Measurements from ENCODE around the gene ALG14.
"Not testable (repeated sequence)": the region's sequence is repeated elsewhere in the genome, so short reads cannot be mapped to it uniquely, and the experiment has no call there.

ALG14 gene

DNA sequence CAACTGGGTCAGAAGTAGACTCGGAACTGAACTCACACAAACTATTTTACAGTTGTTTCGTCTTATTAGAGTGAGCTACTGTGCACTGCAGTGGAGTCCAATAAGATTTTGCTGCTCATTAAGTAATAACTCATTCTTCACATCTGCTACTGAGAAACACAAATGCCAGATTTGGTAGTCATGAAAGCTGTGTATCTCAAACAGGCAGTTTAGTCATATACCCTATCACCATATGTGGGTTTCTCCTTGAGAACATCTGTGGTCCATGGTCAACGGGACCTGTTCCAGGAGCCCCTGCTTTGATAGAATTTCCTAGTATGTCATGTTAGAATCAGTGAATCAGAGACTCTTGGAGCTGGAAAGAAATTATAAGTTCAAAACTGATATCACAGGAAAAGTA, 60.4 kb downstream of the ALG14 start:
- no peak for DNase-seq (ENCODE audit: low read depth, low spot score)

DNA sequence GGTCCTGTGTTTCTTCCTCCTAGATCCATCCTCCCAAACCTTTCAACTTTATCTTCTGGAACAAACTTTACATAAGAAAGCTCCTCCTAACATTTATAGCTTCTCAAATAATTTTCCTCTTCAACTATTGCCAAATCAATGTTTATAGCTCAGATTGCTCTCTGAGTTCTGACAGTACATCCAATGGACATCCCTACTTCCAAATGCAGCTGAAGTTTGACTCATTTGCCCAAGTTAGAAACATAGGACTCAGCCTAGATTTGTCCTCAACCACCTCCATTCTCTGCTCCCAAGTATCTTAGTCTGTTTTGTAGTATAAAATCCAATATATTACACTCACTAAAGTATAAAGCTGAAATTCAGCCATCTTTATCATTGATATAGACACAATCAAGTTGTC, 62.6 kb downstream of the ALG14 start:
- no peak for DNase-seq (ENCODE audit: low read depth, low spot score)

DNA sequence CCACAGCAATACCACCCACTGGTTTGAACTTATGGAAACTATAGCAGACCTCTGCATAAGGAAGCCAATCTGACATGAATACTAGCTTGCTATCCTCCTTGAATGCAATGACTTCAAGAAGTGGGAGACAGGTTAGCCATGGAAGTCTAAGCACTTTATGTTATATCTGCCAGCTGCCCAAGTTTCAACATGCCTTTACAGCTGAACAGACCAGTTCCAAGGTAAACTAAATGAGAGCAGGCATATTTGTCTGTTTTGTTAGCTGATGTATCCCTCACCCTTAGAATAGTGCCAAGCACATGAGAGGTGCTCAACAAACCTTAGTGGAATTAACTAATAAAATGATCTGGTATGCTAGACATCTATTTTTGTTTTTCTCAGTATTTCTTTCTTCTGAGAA, 65.1 kb downstream of the ALG14 start:
- no peak for DNase-seq (ENCODE audit: low read depth, low spot score)

DNA sequence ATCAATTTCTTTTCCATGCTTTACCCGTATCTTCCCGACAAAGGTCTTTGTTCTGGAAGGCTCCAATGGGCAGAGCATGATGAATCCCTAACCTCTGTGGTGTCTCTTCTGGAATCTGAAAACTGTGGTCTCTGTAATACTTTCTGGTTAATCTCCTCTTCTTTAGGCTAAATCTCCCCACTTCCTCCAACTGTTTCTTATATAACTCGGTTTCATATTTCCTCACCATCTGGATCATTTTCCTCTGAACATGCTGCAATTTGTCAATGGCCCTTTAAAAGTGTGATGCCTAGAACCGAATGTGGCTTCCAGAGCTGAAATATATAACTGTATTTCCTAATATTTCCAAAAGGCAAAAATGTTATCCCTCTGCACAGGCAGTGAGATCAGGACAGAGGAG, 66.1 kb downstream of the ALG14 start:
- DNase-seq (ENCODE audit: low read depth, low spot score), result no peak

DNA sequence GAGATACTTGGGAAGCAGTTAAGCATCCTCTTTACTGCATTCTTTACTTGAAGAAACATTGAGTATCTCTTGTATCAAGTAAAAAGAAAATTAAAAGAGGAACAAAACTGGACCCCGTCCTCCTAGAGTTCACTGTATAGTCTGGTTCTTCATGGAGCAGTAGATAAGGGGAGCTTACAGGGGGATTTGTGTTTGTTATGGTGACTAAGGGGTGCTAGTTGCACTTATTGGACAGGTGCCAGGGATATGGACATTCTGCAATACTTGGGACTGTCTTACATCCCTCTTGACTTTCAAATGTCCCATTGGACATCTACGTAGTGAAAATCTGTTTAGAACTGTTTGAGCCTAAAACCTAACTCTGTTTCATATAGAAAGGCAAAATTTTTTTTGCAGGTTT, 67.2 kb downstream of the ALG14 start:
- no peak for DNase-seq (ENCODE audit: low read depth, low spot score)

DNA sequence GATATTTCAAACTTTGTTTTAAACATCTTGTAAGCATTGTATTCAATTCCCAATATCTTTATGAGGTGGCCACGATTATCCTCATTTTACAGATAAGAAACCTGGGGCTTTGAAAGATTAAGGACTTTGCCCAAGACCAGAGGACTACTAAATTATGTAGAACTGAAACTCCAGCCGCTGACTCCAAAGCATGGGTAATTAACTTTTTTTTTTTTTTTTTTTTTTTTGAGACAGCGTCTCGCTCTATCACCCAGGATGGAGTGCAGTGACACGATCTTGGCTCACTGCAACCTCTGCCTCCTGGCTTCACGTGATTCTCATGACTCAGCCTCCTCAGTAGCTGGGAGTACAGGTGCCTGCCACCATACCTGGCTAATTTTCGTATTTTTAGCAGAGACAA, 68.7 kb downstream of the ALG14 start:
- no peak for DNase-seq (ENCODE audit: low read depth, low spot score)

DNA sequence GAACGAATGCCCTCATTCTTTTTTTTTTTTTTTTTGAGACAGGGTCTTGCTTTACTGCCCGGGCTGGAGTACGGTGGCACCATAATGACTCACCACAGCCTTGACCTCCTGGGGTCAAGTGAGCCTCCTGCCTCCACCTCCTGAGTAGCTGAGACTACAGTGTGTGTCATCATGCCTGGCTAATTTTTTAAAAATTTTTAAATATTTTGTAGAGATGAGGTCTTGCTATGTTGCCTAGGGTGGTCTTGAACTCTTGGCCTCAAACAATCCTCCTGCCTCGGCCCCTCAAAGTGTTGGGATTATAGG, 69.4 kb downstream of the ALG14 start:
- no peak for DNase-seq (ENCODE audit: low read depth, low spot score)

DNA sequence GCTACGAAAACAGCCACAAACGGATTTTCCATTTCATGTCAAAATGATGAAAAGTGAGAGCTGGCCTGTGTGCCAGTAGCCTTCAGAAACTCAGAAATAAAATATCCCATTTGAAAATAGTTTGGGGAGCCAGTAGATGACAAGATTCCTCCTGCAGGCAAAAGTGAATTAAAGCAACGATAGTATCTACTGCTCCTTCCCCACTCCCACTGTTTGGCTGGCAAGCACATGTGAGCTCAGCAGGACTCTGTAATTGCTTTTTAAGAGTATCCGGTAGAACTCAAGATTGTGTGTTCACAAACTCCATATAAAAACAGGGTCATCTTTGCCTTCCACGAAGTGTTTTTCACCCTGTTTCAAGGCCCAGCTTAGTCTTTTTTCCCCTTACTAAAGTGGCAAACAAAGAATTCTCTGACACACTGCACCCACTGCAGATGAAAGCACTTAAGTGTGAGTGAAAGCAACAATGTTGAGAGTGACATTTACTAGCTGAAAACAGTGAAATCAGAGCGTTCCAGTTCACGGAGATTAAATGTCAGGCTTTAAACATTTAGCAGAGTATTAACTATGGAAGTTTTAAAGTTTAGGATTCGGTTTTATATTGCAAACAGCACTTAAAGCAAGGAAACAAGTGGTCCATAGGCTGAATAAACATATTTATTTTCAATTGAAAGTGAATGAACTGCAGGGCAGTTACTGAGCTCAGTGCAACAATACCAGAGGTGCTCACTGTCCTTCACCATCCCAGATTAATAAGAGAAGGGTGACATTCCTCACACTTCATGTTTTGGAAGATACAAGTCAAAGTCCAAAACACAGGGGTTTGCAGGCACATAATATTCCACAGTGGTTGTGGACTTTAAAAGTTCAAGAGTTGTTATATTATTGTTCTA, 70.0 kb downstream of the ALG14 start:
- no peak for DNase-seq (ENCODE audit: low read depth, low spot score)

DNA sequence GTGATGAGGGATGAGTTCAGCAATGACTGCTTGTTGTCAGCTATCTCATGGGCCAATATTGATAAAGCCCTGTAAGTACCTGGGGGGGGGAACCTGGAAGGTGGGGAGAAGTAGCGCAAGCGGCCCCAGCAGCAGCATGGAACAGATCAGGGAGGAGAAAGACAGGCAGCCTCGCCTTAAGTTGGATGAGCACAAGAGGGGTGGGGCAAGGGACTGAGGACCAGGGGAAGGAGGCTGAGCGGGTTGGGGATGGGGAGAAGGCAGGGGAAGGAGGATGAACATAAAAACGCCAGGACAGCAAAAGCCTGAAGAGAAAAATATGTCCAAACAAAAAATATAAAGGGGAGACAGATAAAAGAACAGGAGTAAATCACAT, 70.6 kb downstream of the ALG14 start:
- DNase-seq (ENCODE audit: low read depth, low spot score), result no peak

DNA sequence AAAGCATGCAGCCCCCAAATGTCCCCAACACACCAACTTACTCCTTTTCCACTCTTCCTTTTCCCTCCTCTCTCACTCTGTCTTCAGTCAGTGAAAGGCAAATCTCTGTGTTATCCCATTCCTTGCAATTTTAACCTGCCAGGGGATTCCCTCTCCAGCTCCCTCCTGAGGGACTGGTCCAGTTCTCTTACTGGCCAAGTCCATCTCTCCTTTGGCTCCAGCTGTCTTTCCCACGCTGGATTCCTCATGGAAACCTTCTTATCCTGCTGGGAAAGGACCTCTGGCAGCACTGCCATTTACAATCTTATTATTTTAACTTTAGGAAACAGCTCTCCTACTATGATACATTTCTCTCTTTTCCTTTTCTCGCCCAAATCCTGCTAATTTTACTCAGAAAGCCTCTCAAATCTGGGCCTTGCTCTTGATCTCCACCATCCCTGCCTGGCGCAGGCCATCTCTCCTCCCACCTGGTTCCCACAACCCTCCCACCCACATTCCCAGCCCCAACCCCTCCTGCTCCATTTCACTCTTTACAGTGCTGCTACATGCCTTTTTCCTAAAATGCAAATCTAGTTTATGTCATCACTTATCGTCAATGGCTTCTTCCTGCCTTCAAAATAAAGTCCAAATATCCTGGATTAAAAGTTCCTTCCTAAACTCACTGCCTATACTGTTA, 73.2 kb downstream of the ALG14 start:
- no peak for DNase-seq (ENCODE audit: low read depth, low spot score)

DNA sequence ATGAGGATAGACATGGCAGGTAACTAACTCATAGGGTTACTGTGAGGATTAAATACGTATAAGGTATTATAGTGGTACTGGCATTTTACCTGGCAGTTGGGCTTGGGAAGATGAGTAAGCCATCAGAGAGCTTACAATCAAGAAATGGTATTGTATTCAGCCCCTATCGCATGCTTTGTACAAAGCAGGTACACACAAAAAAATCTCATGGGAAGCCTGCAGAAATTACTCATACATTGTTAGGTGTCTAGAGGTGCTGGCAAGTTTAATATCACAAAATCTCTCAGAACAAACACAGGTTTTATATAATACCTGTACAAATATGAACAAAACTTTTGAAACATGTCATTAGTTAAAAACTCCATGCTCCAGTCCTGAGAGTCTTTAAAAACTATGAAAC, 74.0 kb downstream of the ALG14 start:
- DNase-seq (ENCODE audit: low read depth, low spot score), result no peak

DNA sequence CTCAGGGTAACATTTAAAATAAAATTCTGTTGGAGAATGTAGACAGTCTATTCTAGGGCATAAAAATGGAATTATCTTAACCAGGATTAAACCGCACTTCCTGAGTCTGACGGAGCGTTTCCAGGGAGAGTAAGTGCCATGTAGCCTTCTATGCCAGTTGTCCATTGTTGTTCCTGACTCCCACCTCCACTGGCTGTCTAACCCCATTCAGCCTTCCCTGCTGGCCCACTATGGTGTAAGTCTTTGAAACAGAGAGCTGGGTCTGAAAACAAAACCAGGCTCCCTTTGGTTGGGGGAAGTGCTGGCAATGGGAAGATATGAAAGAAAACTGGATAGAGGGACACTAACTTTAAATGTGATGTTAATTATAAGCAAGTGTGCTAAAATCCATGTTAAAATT, 74.6 kb downstream of the ALG14 start:
- no peak for DNase-seq (ENCODE audit: low read depth, low spot score)

DNA sequence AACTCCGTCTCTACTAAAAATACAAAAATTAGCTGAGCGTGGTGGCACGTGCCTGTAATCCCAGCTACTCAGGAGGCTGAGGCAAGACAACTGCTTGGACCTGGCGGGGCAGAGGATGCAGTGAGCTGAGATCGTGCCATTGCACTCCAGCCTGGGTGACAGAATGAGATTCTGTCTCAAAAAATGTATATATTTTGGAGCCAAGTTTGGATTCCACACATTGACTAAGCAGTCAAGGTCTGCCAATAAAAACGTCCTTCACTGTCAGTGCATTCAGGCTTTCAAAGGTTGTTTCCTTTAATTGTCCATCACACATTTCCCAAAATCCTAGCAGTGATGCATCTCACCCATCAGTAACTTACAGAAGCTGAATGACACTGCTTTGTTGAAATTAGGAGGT, 77.2 kb downstream of the ALG14 start:
- not testable (repeated sequence) for DNase-seq (ENCODE audit: low read depth, low spot score)

DNA sequence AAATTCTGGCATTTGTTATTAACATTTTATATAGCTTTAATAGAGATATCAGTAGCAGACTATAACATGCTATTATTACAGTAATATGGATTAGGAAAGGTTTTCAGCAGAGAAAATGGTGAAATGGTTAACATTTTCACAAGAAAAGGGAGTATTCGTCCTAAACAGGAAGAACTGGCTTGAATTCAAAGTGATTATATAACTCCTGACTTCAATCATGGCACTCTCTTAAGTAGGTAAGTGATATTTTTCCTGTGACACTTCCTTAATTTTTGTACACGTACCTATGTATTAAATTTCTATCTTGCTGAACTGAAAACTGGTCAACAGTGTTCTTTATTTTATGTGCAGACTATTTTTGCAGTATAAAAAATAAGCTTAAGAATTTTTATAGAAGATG, 77.9 kb downstream of the ALG14 start:
- DNase-seq (ENCODE audit: low read depth, low spot score), result no peak

DNA sequence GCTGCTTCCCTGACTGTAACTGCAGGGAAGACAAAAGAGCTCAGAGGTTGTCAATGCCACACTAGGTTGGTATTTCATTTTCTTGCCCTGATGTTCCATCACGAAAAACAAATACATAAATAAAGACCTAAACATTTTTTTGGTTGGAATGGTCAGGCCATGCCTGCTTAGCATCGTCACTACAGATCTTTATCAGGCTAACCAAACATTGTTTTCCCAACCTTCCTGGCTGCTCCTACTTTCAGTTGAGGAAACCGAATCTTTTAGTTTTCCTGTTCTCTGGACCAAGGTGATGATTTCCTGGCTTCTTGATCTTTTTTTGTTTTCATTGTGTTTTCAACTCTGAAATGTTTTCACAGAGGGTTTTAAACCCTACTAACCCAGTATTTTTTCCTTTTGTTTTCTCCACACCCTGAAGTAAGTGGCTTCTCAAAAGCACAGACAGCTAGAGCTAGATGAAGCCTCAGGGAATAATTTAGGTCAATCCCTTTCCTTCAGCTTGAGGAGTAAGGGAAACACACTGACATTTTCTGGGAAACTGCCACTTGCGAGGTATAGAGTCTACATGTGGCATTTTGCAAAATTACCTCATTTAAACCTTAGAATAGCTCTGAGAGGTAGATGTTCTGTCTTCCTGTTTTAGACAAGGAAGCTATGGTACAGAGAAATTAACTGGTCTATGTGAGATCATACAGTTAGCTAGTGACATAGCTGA, 78.7 kb downstream of the ALG14 start:
- no peak for DNase-seq (ENCODE audit: low read depth, low spot score)

DNA sequence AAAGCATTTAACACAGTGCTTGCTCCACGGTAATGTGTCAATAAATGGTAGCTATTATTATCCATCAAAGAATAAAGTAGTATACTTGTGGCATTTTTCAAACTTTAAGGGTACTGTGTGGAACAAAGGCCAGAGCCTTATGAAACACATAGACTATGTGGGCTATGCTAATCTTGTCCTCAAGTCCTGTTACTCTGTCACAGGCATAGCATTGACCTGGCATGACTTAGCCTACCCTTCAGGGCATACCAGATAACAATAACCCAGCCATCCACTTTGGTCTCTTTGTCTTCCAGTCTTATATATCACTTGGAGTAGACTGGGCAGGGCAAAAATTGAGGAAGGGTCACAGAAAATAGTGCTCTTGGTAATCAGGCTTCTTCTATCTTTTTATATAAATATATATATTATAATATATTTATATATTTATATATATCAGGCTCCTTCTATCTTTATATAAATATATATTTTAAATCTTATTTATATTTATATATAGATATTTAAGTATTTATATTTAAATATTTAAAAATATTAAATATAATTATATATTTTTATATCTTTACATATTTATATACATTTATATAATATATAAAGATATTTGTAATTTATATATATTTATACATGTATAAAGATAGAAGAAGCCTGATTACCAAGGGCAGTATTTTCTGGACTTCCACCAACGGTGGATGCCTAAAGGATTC, 79.7 kb downstream of the ALG14 start:
- DNase-seq (ENCODE audit: low read depth, low spot score), result no peak

DNA sequence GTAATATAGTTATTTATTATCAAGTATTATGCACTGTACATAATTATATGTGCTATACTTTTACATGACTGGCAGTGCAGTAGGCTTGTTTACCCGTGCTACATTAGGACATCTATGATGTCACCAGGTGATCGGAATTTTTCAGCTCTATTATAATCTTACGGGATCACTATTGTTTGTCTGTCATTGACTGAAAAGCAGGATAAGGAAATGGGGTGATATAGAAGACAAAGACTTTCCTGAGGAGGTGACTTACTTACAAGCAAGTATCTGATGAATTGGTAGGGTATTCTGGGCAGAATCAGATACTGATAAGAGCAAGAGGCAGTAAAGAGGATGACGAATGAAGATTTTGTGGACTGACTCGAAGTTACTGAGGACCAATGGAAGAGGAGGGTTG, 80.6 kb downstream of the ALG14 start:
- DNase-seq (ENCODE audit: low read depth, low spot score), result no peak

DNA sequence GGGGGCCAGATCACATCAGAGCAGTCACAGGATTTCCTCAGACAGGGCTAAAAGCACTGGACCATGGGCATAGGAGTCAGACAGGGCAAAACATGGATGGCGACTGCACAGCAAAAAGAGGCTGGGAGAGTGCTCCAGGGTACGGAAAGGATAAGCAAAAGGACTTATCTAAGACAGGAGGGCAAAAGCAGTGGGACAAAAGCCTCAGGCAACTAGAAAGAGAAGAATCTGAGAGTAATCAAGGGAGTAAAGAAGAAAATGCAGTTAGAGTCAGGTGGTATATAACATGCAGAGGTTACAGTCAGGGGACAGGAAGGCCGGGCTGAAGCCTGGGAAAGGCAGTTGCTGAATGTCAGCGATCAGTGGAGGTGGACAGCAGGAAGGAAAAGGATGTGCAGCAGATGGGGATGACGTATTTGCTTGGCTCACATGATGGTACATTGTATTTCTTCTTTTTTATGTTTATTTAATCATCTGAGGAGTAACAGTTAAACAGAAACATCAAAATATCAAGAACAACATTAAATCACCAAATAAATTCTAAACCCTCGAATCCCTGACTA, 82.8 kb downstream of the ALG14 start:
- no peak for DNase-seq (ENCODE audit: low read depth, low spot score)

DNA sequence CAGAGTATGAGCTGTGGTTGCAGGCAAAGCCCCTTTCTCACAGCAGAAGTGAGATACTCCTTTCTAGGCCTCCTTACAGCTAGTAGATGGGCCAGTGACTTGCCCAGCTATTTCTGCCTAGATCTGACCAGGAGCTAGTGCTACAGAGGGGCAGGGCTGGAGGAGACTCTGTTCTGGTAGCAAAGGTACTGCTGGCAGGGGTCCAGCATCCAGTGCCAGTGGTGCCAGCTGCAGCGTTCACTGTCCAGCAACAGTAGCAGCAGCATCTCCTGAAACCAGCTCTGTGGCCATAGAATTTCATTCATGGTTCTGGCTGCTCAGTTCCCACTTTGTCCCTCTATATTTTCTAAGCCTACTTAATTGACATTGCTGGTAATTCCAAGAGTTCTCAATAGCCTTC, 83.4 kb downstream of the ALG14 start:
- no peak for DNase-seq (ENCODE audit: low read depth, low spot score)

DNA sequence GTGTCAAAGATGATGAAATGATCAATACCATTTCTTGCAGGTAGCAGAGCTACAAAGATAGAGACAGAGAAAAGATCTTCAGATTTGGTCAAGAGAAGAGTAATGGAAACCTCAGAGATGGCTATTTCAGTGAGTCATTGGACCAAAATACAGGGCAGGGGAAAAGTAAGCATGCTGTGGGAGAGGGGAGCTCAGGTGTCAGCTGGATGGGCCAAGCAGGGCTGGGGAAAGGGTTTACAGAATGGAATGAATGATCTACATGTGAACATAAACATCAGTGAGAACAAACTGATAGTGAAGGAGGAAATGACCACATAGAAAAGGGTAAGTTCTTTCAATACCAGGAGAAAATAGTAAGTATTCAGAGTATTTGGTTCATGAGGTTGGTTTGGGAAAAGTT, 84.4 kb downstream of the ALG14 start:
- no peak for DNase-seq (ENCODE audit: low read depth, low spot score)

DNA sequence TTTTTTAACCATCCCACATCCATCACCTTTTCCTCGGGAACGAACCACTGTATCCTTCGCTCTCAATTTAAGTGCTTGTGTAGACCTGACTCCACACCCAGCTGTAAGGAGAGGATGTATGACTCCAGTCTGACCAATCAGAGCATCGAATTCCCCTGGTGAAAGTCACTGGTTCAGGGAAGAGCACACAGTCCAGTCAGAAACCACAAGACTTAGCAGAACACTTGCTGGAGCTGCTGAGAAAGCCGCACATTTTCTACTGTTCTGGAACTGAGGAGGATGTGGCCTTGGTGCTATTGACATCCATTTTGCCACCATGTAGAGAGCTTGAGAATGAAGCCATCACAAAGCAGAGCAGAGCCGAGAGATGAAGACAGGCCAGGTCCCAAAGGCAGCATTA, 86.0 kb downstream of the ALG14 start:
- DNase-seq (ENCODE audit: low read depth, low spot score), result no peak

DNA sequence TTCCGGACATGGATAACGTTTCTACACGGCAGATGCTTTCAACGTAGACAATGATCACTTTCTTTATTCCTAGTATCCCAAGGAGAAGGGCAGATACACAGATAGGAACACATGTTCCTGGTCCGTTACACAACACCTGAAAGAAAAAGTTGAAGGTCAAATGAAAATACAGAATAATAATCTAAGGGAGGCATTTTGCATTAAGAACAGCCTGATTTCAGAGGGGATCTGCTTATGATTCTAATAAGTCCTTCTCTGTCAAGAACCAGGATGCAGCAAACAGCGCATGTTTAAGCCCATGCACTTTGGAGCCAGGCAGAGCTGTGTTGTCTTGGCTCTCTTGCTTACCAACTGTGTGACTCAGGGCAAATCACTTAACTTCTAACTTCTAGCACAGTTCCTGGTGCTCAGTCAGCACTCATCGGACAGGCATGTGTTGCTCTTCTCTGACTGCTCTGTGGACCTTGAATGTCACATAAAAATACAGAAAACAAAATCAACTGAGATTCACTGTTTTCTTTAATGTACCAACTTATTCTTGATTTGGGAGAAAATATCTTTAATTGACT, 89.5 kb downstream of the ALG14 start:
- DNase-seq (ENCODE audit: low read depth, low spot score), result no peak
